ENCODE measurements around the gene CIAO2A.

- TF ChIP-seq, protein P1, sequence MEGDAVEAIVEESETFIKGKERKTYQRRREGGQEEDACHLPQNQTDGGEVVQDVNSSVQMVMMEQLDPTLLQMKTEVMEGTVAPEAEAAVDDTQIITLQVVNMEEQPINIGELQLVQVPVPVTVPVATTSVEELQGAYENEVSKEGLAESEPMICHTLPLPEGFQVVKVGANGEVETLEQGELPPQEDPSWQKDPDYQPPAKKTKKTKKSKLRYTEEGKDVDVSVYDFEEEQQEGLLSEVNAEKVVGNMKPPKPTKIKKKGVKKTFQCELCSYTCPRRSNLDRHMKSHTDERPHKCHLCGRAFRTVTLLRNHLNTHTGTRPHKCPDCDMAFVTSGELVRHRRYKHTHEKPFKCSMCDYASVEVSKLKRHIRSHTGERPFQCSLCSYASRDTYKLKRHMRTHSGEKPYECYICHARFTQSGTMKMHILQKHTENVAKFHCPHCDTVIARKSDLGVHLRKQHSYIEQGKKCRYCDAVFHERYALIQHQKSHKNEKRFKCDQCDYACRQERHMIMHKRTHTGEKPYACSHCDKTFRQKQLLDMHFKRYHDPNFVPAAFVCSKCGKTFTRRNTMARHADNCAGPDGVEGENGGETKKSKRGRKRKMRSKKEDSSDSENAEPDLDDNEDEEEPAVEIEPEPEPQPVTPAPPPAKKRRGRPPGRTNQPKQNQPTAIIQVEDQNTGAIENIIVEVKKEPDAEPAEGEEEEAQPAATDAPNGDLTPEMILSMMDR (IDR thresholded peaks at IDR 0.05), result no peak
- TF ChIP-seq POLR2A (IDR thresholded peaks at IDR 0.05), result no peak
Measured at GRCh38 chr15:64143276-64143675, 49.6 kb upstream of the CIAO2A start.
